HL-60 (cell line): Measurements from ENCODE around the gene ZNF423.

Source experiments
- DNase-seq, 2 experiments: peaks; one replicate each; pipeline ENCODE4 v3.0.0-alpha.2; 2010 to 2020; ENCODE audit warnings: low read depth in 1 of 2, low spot score in 1 of 2
- H3K27ac ChIP-seq: fragments of 250-450 bp; sonication (Bioruptor Pico); replicated peaks from 2 replicates; pipeline ENCODE4 v1.5.1; 2020; ENCODE audit warnings: mild to moderate bottlenecking, moderate library complexity
- H3K27me3 ChIP-seq: fragments of 250-450 bp; sonication (Bioruptor Pico); 2 replicates; pipeline ENCODE4 v1.5.1; 2021; ENCODE audit warnings: mild to moderate bottlenecking, moderate library complexity; ENCODE audit not compliant: insufficient read depth, poor library complexity, severe bottlenecking
- H3K4me3 ChIP-seq: replicated peaks from 2 replicates; pipeline ENCODE4 v1.5.1; 2011; ENCODE audit warnings: mild to moderate bottlenecking, control low read depth, low read length; ENCODE audit not compliant: insufficient read depth
- CTCF ChIP-seq: IDR thresholded peaks from one replicate; pipeline ENCODE4 v1.5.1; 2011; ENCODE audit warnings: low read length, control low read depth, inconsistent platforms; ENCODE audit not compliant: insufficient read depth
- GABPA ChIP-seq: IDR thresholded peaks from 2 replicates; pipeline ENCODE4 v1.6.1; 2012; ENCODE audit warnings: low read depth
- POLR2AphosphoS5 ChIP-seq: IDR thresholded peaks from 2 replicates; pipeline ENCODE4 v1.6.1; 2012; ENCODE audit warnings: low read depth
- REST ChIP-seq: IDR thresholded peaks from 2 replicates; pipeline ENCODE4 v1.6.1; 2012; ENCODE audit warnings: low read depth; ENCODE audit not compliant: insufficient replicate concordance
- SPI1 ChIP-seq: IDR thresholded peaks from 2 replicates; pipeline ENCODE4 v1.6.1; 2012; ENCODE audit warnings: low read depth, mild to moderate bottlenecking, borderline replicate concordance

The ZNF423 gene

DNA sequence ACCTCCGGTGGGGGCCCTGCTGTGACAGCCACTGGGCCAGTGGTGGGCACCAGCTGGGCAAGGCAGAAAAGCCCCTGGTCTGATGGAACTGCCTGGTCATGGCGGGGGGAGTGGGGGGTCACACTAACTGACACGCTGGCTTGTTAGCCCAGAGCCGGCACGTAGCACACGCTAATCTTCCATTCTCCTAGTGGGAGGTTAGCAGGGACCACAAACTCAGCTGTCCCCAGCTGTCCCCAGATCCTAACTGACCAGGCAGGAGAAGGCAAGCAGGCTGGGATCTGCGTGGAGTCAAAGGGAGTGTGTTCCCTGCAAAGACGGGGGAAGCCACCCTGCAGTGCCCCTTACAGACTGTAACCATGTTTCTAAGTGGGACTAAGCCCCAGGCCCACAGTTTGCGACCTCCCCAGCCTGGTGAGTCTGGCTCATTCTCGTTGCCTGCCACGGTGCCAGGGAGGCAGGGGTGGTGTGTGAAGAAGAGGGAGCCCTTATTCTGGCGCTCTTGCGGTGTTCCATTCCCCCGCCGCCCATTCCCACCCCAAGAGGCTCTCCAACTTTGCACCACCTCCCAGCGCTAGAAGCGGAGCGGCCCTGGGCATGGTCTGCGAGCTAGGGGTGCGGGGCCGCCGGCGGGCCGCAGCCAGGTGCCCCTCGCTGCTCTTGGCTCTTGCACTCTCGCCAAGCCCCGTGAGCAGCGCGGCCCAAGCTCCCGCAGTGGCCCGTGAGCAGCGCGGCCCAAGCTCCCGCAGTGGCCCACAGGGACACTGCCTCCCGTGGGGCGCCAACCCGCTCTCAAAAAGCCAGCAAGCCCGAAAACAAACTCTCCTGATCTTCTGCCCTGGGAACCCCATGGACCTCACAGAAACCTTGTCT is 12.1 kb upstream of the ZNF423 start:
- Histone ChIP-seq H3K27ac (no peak overlapping the region), H3K27me3 (peaks cover 7% of the 10 kb centered on the region), H3K4me3 (no peak overlapping the region)
- no peak for DNase-seq
- no peak for TF ChIP-seq CTCF
- TF ChIP-seq REST = no peak
- TF ChIP-seq POLR2AphosphoS5 = no peak
- no peak for TF ChIP-seq GABPA
- no peak for TF ChIP-seq SPI1

GRCh38 chr16:49867234-49867633 is 11.3 kb upstream of the ZNF423 start:
- DNase-seq = no peak
- no peak overlapping the region for H3K27ac ChIP-seq
- TF ChIP-seq GABPA (no peak), REST (no peak), CTCF (no peak), SPI1 (no peak), POLR2AphosphoS5 (no peak)

GRCh38 chr16:49866595-49867071 is 10.7 kb upstream of the ZNF423 start:
- TF ChIP-seq POLR2AphosphoS5 (no peak), REST (no peak), GABPA (no peak), CTCF (no peak), SPI1 (no peak)

More at GRCh38 chr16:49867234-49867633, 11.3 kb upstream of the ZNF423 start:
- peaks cover 7% of the 10 kb centered on the region for H3K27me3 ChIP-seq
- H3K4me3 ChIP-seq = no peak overlapping the region

More at GRCh38 chr16:49866595-49867071, 10.7 kb upstream of the ZNF423 start:
- H3K27ac ChIP-seq = no peak overlapping the region
- H3K27me3 ChIP-seq = peaks cover 8% of the 10 kb centered on the region
- no peak overlapping the region for H3K4me3 ChIP-seq
- DNase-seq = no peak
